Naive thymus-derived CD4-positive, alpha-beta T cell (primary cell): ENCODE measurements around the gene EMILIN2. TPM values are rescaled to one million over a fixed set of nuclear protein-coding genes. Genes with fewer than 3 reads are reported as not detected.
"Not testable (repeated sequence)": the region's sequence is repeated elsewhere in the genome, so short reads cannot be mapped to it uniquely, and the experiment has no call there.

Experiments used
- ATAC-seq: fragments of 150-1000 bp; cut with Tn5 transposase; 2 replicates; pipeline ENCODE4 v1.10.0; 2021; ENCODE audit warnings: mild to moderate bottlenecking, moderate library complexity
- CTCF ChIA-PET: fragments of 350-600 bp; sonication (Branson Sonifier 250); formaldehyde crosslinking; loops from one replicate; lab custom pipeline; 2021; ENCODE audit warnings: antibody characterized with exemption; lab: Charles Lee
- POLR2A ChIA-PET: fragments of 350-600 bp; sonication (Branson Sonifier 250); formaldehyde crosslinking; loops from one replicate; lab custom pipeline; 2021; ENCODE audit warnings: antibody characterized with exemption, inconsistent platforms; lab: Charles Lee
- DNase-seq, 9 donors: peaks; one replicate each; pipeline versions ENCODE4 v3.0.0 to v3.0.0-alpha.2; 2020 to 2022; ENCODE audit warnings: mixed read lengths in 1 of 9
- H3K27ac ChIP-seq: one replicate; pipeline ENCODE4 v1.7.0; 2013; ENCODE audit warnings: mild to moderate bottlenecking, low read depth, low read length, moderate library complexity
- H3K27me3 ChIP-seq, 2 donors: one replicate each; pipeline ENCODE4 v1.7.0; 2013; ENCODE audit warnings: low read length in 2 of 2, mild to moderate bottlenecking in 2 of 2, moderate library complexity in 2 of 2; ENCODE audit not compliant: control insufficient read depth in 2 of 2, insufficient read depth in 2 of 2
- H3K36me3 ChIP-seq, 3 experiments: 1 replicate in 2 of 3; 2 replicates in 1 of 3; pipeline ENCODE4 v1.7.0; 2013; ENCODE audit warnings: low read length in 3 of 3, mild to moderate bottlenecking in 3 of 3, moderate library complexity in 1 of 3; ENCODE audit not compliant: insufficient read depth in 3 of 3, control insufficient read depth in 2 of 3
- H3K4me1 ChIP-seq, 2 donors: one replicate each; pipeline ENCODE4 v1.7.0; 2013; ENCODE audit warnings: low read length in 2 of 2, mild to moderate bottlenecking in 2 of 2, moderate library complexity in 1 of 2; ENCODE audit not compliant: control insufficient read depth in 2 of 2, insufficient read depth in 2 of 2
- H3K4me3 ChIP-seq: 2 replicates; pipeline ENCODE4 v1.7.0; 2013; ENCODE audit warnings: mild to moderate bottlenecking, low read length
- H3K9me3 ChIP-seq, 3 experiments: 1 replicate in 2 of 3; 2 replicates in 1 of 3; pipeline ENCODE4 v1.7.0; 2013; ENCODE audit warnings: low read length in 3 of 3; ENCODE audit not compliant: control insufficient read depth in 2 of 3
- H3K27ac Mint-ChIP-seq, 9 donors: one replicate each; pipeline ENCODE4 v1.8.0; 2020 to 2022; ENCODE audit warnings: mixed read lengths in 9 of 9, mild to moderate bottlenecking in 8 of 9, moderate library complexity in 5 of 9, inconsistent platforms in 2 of 9
- H3K27me3 Mint-ChIP-seq, 5 donors: one replicate each; pipeline ENCODE4 v1.8.0; 2021 to 2022; ENCODE audit warnings: mixed read lengths in 5 of 5, mild to moderate bottlenecking in 1 of 5
- H3K36me3 Mint-ChIP-seq, 5 donors: one replicate each; pipeline ENCODE4 v1.8.0; 2020 to 2022; ENCODE audit warnings: mixed read lengths in 5 of 5, mild to moderate bottlenecking in 3 of 5, inconsistent platforms in 1 of 5
- H3K4me1 Mint-ChIP-seq, 7 donors: one replicate each; pipeline ENCODE4 v1.8.0; 2020 to 2022; ENCODE audit warnings: mixed read lengths in 7 of 7, mild to moderate bottlenecking in 3 of 7, inconsistent platforms in 1 of 7
- H3K4me3 Mint-ChIP-seq, 10 donors: one replicate each; pipeline ENCODE4 v1.8.0; 2020 to 2022; ENCODE audit warnings: mild to moderate bottlenecking in 10 of 10, mixed read lengths in 10 of 10, moderate library complexity in 6 of 10, inconsistent platforms in 2 of 10
- H3K9me3 Mint-ChIP-seq, 11 donors: one replicate each; pipeline ENCODE4 v1.8.0; 2020 to 2022; ENCODE audit warnings: mixed read lengths in 11 of 11, mild to moderate bottlenecking in 4 of 11, inconsistent platforms in 1 of 11, moderate library complexity in 1 of 11
- intact Hi-C, 2 donors: fragments of 100-400 bp; cut with micrococcal nuclease; formaldehyde crosslinking; loops; one replicate each; pipeline ENCODE4 v1.15.1; 2023
- polyA plus RNA-seq, 2 donors: library from polyadenylated mRNA; unstranded; fragments of 300-500 nt; fragmentation: Illumina TruSeq; gene quantifications; one replicate each; pipeline ENCODE4 v1.2.3, GENCODE V29; 2021
- total RNA-seq, 6 experiments: library from RNA in 5 of 6; stranded (reverse) in 5 of 6; gene quantifications; 1 replicate in 5 of 6; 2 replicates in 1 of 6; pipeline ENCODE4 v1.2.3 and lab custom pipeline; 2021 to 2026

Gene EMILIN2
- total and polyA plus RNA-seq, 7 experiments from 2014 or later: 2.9 to 51.1 (median 7.7) TPM

DNA sequence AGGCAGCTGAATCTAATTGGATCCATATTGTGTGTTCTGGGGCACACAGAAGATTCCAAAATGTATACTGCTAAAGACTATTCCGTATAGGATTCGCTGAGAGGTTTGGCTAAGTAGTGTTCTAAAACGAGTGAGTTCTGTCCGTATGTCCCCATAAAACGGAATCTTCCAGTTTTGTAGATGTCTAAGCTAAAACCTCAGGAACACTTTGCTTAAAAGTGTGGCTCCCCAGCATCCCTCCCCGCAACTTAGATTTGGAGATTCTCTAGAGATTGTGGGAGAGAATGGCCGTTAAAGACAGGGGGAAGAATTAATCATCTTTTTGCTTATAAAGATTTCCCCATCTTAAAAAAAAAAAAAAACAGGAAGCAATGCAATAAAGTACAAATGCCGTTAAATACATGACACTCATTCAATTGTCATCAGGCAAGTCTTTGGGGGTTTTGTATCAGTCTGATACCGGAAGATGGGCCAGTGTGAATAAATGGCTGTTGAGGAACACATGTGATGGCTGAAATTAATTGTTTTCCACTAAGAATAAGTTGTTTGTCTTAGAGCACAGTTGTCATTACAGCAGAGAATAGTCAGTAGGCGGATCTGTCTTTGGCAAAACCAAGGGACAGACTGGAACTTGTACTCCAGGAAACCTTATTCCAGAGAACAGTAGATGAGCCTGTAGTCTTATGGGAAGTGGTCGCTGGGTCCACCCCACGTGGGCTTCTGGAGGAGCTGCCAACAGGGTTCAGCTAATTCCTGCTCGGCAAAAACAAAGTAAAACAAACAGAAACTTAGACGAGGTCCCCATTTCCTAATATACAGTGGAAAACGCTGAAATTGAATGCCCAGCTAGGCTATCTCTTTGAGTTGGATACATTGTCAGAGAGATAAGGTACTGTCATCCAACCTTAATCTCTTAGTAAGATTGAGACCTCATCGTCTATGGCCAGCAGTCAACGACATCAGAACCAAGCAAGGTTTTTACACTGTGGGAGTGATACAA is 1.7 kb downstream of the EMILIN2 start:
- Histone ChIP-seq H3K4me1 (peaks cover 0 to 12% of the 10 kb centered on the region in 2 donors), H3K9me3 (no peaks in the 10 kb centered on the region), H3K36me3 (no peaks in the 10 kb centered on the region), H3K4me3 (peak overlapping the region; percentile 8), H3K27ac (no peak overlapping the region), H3K27me3 (peaks cover 10 to 15% of the 10 kb centered on the region in 2 donors)
- no peak for DNase-seq
- peaks cover 0 to 8% (median 0%) of the 10 kb centered on the region in 5 donors for H3K36me3 Mint-ChIP-seq
- intact Hi-C loops: loop anchor here (2.0 to 5.0 kb wide), 3 partner anchors 41 to 58 kb away; no protein-coding TSS in a partner anchor
- no peak for ATAC-seq
- H3K4me3 Mint-ChIP-seq: peak overlapping the region; percentile 76 to 93 (median 86)
- H3K9me3 Mint-ChIP-seq: peaks cover 0 to 5% (median 0%) of the 10 kb centered on the region in 11 donors
- peaks cover 19 to 59% (median 51%) of the 10 kb centered on the region in 5 donors for H3K27me3 Mint-ChIP-seq
- peak overlapping the region in 1 of 9 donors; percentile 10 for H3K27ac Mint-ChIP-seq
- ChIA-PET CTCF (no interaction called here), POLR2A (interaction anchor here (0.5 to 1.3 kb wide), 2 partner anchors 23 to 152 kb away, joined by 5 read pairs; no protein-coding TSS in a partner anchor)
- peaks cover 17 to 26% (median 21%) of the 10 kb centered on the region in 7 donors for H3K4me1 Mint-ChIP-seq

- H3K27me3 Mint-ChIP-seq: peaks cover 19 to 50% (median 49%) of the 10 kb centered on the region in 5 donors
- ChIA-PET CTCF (interaction anchor here (0.7 kb wide), 1 partner anchor 356 kb away, joined by 3 read pairs; no protein-coding TSS in a partner anchor), POLR2A (no interaction called here)
- H3K4me1 ChIP-seq: peaks cover 0 to 12% of the 10 kb centered on the region in 2 donors
- no peak overlapping the region for H3K4me3 ChIP-seq
- no peak for ATAC-seq
- peaks cover 0 to 5% (median 0%) of the 10 kb centered on the region in 11 donors for H3K9me3 Mint-ChIP-seq
- H3K36me3 ChIP-seq: no peaks in the 10 kb centered on the region
- H3K27me3 ChIP-seq: peaks cover 10 to 15% of the 10 kb centered on the region in 2 donors
- no peak overlapping the region for H3K27ac Mint-ChIP-seq
- no peaks in the 10 kb centered on the region for H3K9me3 ChIP-seq
- DNase-seq: no peak
- no peak overlapping the region for H3K27ac ChIP-seq
- H3K36me3 Mint-ChIP-seq: peaks cover 0 to 8% (median 0%) of the 10 kb centered on the region in 5 donors
- H3K4me3 Mint-ChIP-seq: no peak overlapping the region
- H3K4me1 Mint-ChIP-seq: peaks cover 17 to 29% (median 24%) of the 10 kb centered on the region in 7 donors
- intact Hi-C loops: no loop called here
Observed at GRCh38 chr18:2850816-2851215, 4.0 kb downstream of the EMILIN2 start.

GRCh38 chr18:2851771-2852170 is 5.0 kb downstream of the EMILIN2 start:
- ATAC-seq (no peak), DNase-seq (no peak)
- ChIA-PET CTCF (no interaction called here), POLR2A (interaction anchor here (0.6 kb wide), 1 partner anchor 38 kb away, joined by 6 read pairs; no protein-coding TSS in a partner anchor)
- Mint-ChIP-seq H3K27ac (no peak overlapping the region), H3K9me3 (peaks cover 0 to 3% (median 0%) of the 10 kb centered on the region in 11 donors), H3K36me3 (peaks cover 0 to 5% (median 0%) of the 10 kb centered on the region in 5 donors), H3K4me1 (peaks cover 15 to 28% (median 25%) of the 10 kb centered on the region in 7 donors), H3K27me3 (peaks cover 19 to 45% (median 43%) of the 10 kb centered on the region in 5 donors), H3K4me3 (no peak overlapping the region)
- no peaks in the 10 kb centered on the region for H3K36me3 ChIP-seq
- peaks cover 0 to 15% of the 10 kb centered on the region in 2 donors for H3K4me1 ChIP-seq
- H3K27ac ChIP-seq: no peak overlapping the region
- intact Hi-C loops: no loop called here
- no peak overlapping the region for H3K4me3 ChIP-seq
- no peaks in the 10 kb centered on the region for H3K9me3 ChIP-seq
- peaks cover 10 to 15% of the 10 kb centered on the region in 2 donors for H3K27me3 ChIP-seq

DNA sequence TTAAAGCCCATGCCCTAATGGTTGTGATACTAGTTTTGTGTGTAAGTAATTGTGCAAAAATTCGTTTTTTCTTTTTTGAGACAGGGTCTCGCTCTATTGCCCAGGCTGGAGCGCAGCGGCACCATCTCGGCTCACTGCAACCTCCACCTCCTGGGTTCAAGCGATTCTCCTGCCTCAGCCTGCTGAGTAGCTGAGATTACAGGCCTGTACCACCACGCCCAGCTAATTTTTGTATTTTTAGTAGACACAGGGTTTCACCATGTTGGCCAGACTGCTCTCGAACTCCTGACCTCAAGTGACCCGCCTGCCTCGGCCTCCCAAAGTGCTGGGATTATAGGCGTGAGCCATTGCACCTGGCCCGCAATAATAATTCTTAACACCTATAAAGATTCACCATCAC is 5.7 kb downstream of the EMILIN2 start:
- H3K27me3 ChIP-seq: peaks cover 10 to 15% of the 10 kb centered on the region in 2 donors
- H3K4me3 Mint-ChIP-seq, H3K9me3 Mint-ChIP-seq: not testable (repeated sequence)

GRCh38 chr18:2853173-2853925 is 6.5 kb downstream of the EMILIN2 start:
- no peaks in the 10 kb centered on the region for H3K36me3 ChIP-seq
- H3K27me3 ChIP-seq: peaks cover 6 to 15% of the 10 kb centered on the region in 2 donors
- no peak overlapping the region for H3K4me3 Mint-ChIP-seq
- no peak overlapping the region for H3K27ac ChIP-seq
- no peak overlapping the region for H3K4me3 ChIP-seq
- DNase-seq (no peak), ATAC-seq (no peak)
- ChIA-PET POLR2A (interaction anchor here (0.8 kb wide), 1 partner anchor 22 kb away, joined by 3 read pairs; no protein-coding TSS in a partner anchor), CTCF (no interaction called here)
- H3K36me3 Mint-ChIP-seq: peaks cover 0 to 5% (median 0%) of the 10 kb centered on the region in 5 donors
- H3K4me1 Mint-ChIP-seq: peaks cover 8 to 25% (median 19%) of the 10 kb centered on the region in 7 donors
- peaks cover 0 to 11% of the 10 kb centered on the region in 2 donors for H3K4me1 ChIP-seq
- H3K9me3 Mint-ChIP-seq: peaks cover 0 to 3% (median 0%) of the 10 kb centered on the region in 11 donors
- intact Hi-C loops: no loop called here
- no peaks in the 10 kb centered on the region for H3K9me3 ChIP-seq
- no peak overlapping the region for H3K27ac Mint-ChIP-seq
- H3K27me3 Mint-ChIP-seq: peaks cover 17 to 36% (median 35%) of the 10 kb centered on the region in 5 donors

More for the DNA sequence above, 5.7 kb downstream of the EMILIN2 start:
- H3K27ac ChIP-seq, ATAC-seq, CTCF ChIA-PET, H3K27ac Mint-ChIP-seq, intact Hi-C loops, H3K36me3 ChIP-seq, H3K36me3 Mint-ChIP-seq, DNase-seq, H3K4me3 ChIP-seq, H3K9me3 ChIP-seq: not testable (repeated sequence)
- H3K4me1 ChIP-seq: peaks cover 0 to 15% of the 10 kb centered on the region in 2 donors
- Mint-ChIP-seq H3K27me3 (peaks cover 19 to 45% (median 43%) of the 10 kb centered on the region in 5 donors), H3K4me1 (peaks cover 14 to 29% (median 27%) of the 10 kb centered on the region in 7 donors)
- POLR2A ChIA-PET: interaction anchor here (0.8 kb wide), 1 partner anchor 23 kb away, joined by 3 read pairs; no protein-coding TSS in a partner anchor
